HG02642 (cell line): Measurements from ENCODE around the gene PLPPR4.
A peak's percentile ranks its signal among the peaks of the same experiment; 100 is the strongest.
"Not testable (repeated sequence)": the region's sequence is repeated elsewhere in the genome, so short reads cannot be mapped to it uniquely, and the experiment has no call there.

ENCODE experiments used
- ATAC-seq: cut with Tn5 transposase; IDR thresholded peaks from one replicate; pipeline ENCODE4 v1.9.1; 2021; ENCODE audit warnings: mild to moderate bottlenecking; ENCODE audit not compliant: unreplicated experiment, poor library complexity

PLPPR4 gene

GRCh38 chr1:99264201-99265021 lies at the start of gene PLPPR4:
Gene PLPPR4 (plus strand): TSS chr1:99264492. CDS start chr1:99264594, 102 bp downstream.
- ATAC-seq = no peak

- no peak for ATAC-seq
Measured at GRCh38 chr1:99216956-99217355, 47.3 kb upstream of the PLPPR4 start.

GRCh38 chr1:99217599-99217998 lies 46.7 kb upstream of the PLPPR4 start:
- ATAC-seq = no peak

- no peak for ATAC-seq
Measured at GRCh38 chr1:99218572-99218971, 45.7 kb upstream of the PLPPR4 start.

GRCh38 chr1:99218999-99219398 lies 45.3 kb upstream of the PLPPR4 start:
- peak; percentile 94 for ATAC-seq

- no peak for ATAC-seq
Measured at GRCh38 chr1:99227056-99227897, 37.0 kb upstream of the PLPPR4 start.

GRCh38 chr1:99228153-99228552 lies 36.1 kb upstream of the PLPPR4 start:
- ATAC-seq = no peak

- ATAC-seq = no peak
Measured at GRCh38 chr1:99229122-99229521, 35.2 kb upstream of the PLPPR4 start.

GRCh38 chr1:99230695-99231094 lies 33.6 kb upstream of the PLPPR4 start:
- ATAC-seq = no peak

GRCh38 chr1:99232172-99232571 lies 32.1 kb upstream of the PLPPR4 start:
- ATAC-seq = no peak

GRCh38 chr1:99233446-99233845 lies 30.8 kb upstream of the PLPPR4 start:
- no peak for ATAC-seq

GRCh38 chr1:99236756-99237155 lies 27.5 kb upstream of the PLPPR4 start:
- no peak for ATAC-seq

GRCh38 chr1:99239690-99240089 lies 24.6 kb upstream of the PLPPR4 start:
- ATAC-seq = no peak

GRCh38 chr1:99240621-99241020 lies 23.7 kb upstream of the PLPPR4 start:
- ATAC-seq = no peak

- ATAC-seq = no peak
Measured at GRCh38 chr1:99246152-99246551, 18.1 kb upstream of the PLPPR4 start.

- no peak for ATAC-seq
Measured at GRCh38 chr1:99247199-99247598, 17.1 kb upstream of the PLPPR4 start.

- ATAC-seq = no peak
Measured at GRCh38 chr1:99250728-99251127, 13.6 kb upstream of the PLPPR4 start.

- ATAC-seq = no peak
Measured at GRCh38 chr1:99251308-99251707, 13.0 kb upstream of the PLPPR4 start.

GRCh38 chr1:99252630-99253029 lies 11.7 kb upstream of the PLPPR4 start:
- ATAC-seq = no peak

- ATAC-seq = not testable (repeated sequence)
Measured at GRCh38 chr1:99260402-99260801, 3.9 kb upstream of the PLPPR4 start.

- ATAC-seq = no peak
Measured at GRCh38 chr1:99265124-99265523, 832 bp downstream of the PLPPR4 start.
